HG03280 (cell line): ENCODE measurements around the gene ERN2.
"Not testable (repeated sequence)": the region's sequence is repeated elsewhere in the genome, so short reads cannot be mapped to it uniquely, and the experiment has no call there.

Experiments used
- ATAC-seq: cut with Tn5 transposase; IDR thresholded peaks from one replicate; pipeline ENCODE4 v1.9.1; 2021; ENCODE audit warnings: mild to moderate bottlenecking, moderate library complexity; ENCODE audit not compliant: unreplicated experiment

The ERN2 gene

GRCh38 chr16:23722613-23723240, 9.7 kb upstream of the ERN2 start:
- ATAC-seq = not testable (repeated sequence)

- no peak for ATAC-seq
Measured at GRCh38 chr16:23716484-23716883, 3.5 kb upstream of the ERN2 start.

- ATAC-seq = no peak
Measured at GRCh38 chr16:23711785-23712184, 1.2 kb downstream of the ERN2 start.

- ATAC-seq = no peak
Measured at GRCh38 chr16:23710504-23710903, 2.5 kb downstream of the ERN2 start.

- ATAC-seq = no peak
Measured at GRCh38 chr16:23710008-23710407, 3.0 kb downstream of the ERN2 start.

GRCh38 chr16:23709536-23709935, 3.5 kb downstream of the ERN2 start:
- no peak for ATAC-seq

- ATAC-seq = no peak
Measured at GRCh38 chr16:23706439-23706838, 6.6 kb downstream of the ERN2 start.

GRCh38 chr16:23705517-23705902, 7.5 kb downstream of the ERN2 start:
- no peak for ATAC-seq

- no peak for ATAC-seq
Measured at GRCh38 chr16:23704772-23705516, 8.1 kb downstream of the ERN2 start.

- ATAC-seq = no peak
Measured at GRCh38 chr16:23702951-23703350, 10.1 kb downstream of the ERN2 start.

- ATAC-seq = no peak
Measured at GRCh38 chr16:23701045-23701444, 12.0 kb downstream of the ERN2 start.

GRCh38 chr16:23700509-23700908, 12.5 kb downstream of the ERN2 start:
- no peak for ATAC-seq

- no peak for ATAC-seq
Measured at GRCh38 chr16:23700093-23700492, 12.9 kb downstream of the ERN2 start.

- no peak for ATAC-seq
Measured at GRCh38 chr16:23699100-23699499, 13.9 kb downstream of the ERN2 start.

- no peak for ATAC-seq
Measured at GRCh38 chr16:23695756-23696155, 17.3 kb downstream of the ERN2 start.

GRCh38 chr16:23694644-23695373, 18.2 kb downstream of the ERN2 start:
- ATAC-seq = no peak

- no peak for ATAC-seq
Measured at GRCh38 chr16:23694265-23694643, 18.8 kb downstream of the ERN2 start.

- no peak for ATAC-seq
Measured at GRCh38 chr16:23692190-23692837, 20.7 kb downstream of the ERN2 start.

GRCh38 chr16:23691483-23692189, 21.4 kb downstream of the ERN2 start:
- ATAC-seq = no peak

- ATAC-seq = no peak
Measured at GRCh38 chr16:23690771-23691482, 22.1 kb downstream of the ERN2 start.
